Osteocyte (in vitro differentiated cells): ENCODE measurements around the gene TLR9. TPM values are rescaled to one million over a fixed set of nuclear protein-coding genes. Genes with fewer than 3 reads are reported as not detected.

ENCODE experiments used
- DNase-seq: peaks from one replicate; pipeline ENCODE4 v3.0.0; 2021; ENCODE audit warnings: mixed read lengths; ENCODE audit not compliant: unreplicated experiment; ENCODE audit errors: extremely low spot score
- H3K27ac Mint-ChIP-seq: one replicate; pipeline ENCODE4 v1.8.0; 2021; ENCODE audit warnings: mild to moderate bottlenecking, mixed read lengths; ENCODE audit not compliant: unreplicated experiment
- H3K27me3 Mint-ChIP-seq: one replicate; pipeline ENCODE4 v1.8.0; 2021; ENCODE audit warnings: mixed read lengths; ENCODE audit not compliant: unreplicated experiment
- H3K36me3 Mint-ChIP-seq: one replicate; pipeline ENCODE4 v1.8.0; 2021; ENCODE audit warnings: mixed read lengths; ENCODE audit not compliant: unreplicated experiment
- H3K4me1 Mint-ChIP-seq: one replicate; pipeline ENCODE4 v1.8.0; 2021; ENCODE audit warnings: mixed read lengths; ENCODE audit not compliant: unreplicated experiment
- H3K4me3 Mint-ChIP-seq: one replicate; pipeline ENCODE4 v1.8.0; 2021; ENCODE audit warnings: mild to moderate bottlenecking, moderate library complexity, mixed read lengths; ENCODE audit not compliant: unreplicated experiment
- H3K9me3 Mint-ChIP-seq: one replicate; pipeline ENCODE4 v1.8.0; 2021; ENCODE audit warnings: mixed read lengths; ENCODE audit not compliant: unreplicated experiment
- total RNA-seq: library from RNA; stranded (reverse); gene quantifications from 2 replicates; pipeline ENCODE4 v1.2.1, GENCODE V29; 2021
- TF ChIP-seq, protein P1 (sequence below): fragments of 200-600 bp; sonication (generic); IDR thresholded peaks from 2 replicates; pipeline ENCODE4 v1.5.0; 2021; ENCODE audit warnings: antibody characterized with exemption, mild to moderate bottlenecking, moderate library complexity

TLR9 gene
- total RNA-seq, 1 donor from 2014 or later = not detected

DNA sequence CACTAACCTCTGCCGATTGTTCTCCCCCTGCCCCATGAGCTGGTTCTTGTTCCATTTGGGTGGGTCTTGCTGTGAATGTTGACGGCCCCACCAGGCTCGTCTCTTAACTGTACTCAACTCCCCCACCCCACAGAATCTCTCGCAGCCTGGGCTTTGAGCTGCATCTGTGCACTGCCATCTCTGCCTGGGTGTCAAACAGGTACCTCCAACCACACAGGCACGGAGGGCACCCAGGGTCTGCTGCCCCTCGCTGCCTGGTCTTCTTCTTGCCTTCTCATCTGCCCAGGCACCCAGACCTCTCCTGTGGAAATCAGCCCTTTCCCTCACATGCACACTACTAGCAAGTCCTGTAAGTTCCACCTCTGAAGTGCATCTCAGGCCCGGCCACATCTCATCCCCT, 10.1 kb downstream of the TLR9 start:
- H3K36me3 Mint-ChIP-seq = peaks cover 45% of the 10 kb centered on the region
- H3K27me3 Mint-ChIP-seq = no peaks in the 10 kb centered on the region
- TF ChIP-seq, protein P1, sequence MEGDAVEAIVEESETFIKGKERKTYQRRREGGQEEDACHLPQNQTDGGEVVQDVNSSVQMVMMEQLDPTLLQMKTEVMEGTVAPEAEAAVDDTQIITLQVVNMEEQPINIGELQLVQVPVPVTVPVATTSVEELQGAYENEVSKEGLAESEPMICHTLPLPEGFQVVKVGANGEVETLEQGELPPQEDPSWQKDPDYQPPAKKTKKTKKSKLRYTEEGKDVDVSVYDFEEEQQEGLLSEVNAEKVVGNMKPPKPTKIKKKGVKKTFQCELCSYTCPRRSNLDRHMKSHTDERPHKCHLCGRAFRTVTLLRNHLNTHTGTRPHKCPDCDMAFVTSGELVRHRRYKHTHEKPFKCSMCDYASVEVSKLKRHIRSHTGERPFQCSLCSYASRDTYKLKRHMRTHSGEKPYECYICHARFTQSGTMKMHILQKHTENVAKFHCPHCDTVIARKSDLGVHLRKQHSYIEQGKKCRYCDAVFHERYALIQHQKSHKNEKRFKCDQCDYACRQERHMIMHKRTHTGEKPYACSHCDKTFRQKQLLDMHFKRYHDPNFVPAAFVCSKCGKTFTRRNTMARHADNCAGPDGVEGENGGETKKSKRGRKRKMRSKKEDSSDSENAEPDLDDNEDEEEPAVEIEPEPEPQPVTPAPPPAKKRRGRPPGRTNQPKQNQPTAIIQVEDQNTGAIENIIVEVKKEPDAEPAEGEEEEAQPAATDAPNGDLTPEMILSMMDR = no peak
- no peak overlapping the region for H3K27ac Mint-ChIP-seq
- DNase-seq = no peak
- H3K9me3 Mint-ChIP-seq = no peaks in the 10 kb centered on the region
- peaks cover 10% of the 10 kb centered on the region for H3K4me1 Mint-ChIP-seq
- H3K4me3 Mint-ChIP-seq = no peak overlapping the region

DNA sequence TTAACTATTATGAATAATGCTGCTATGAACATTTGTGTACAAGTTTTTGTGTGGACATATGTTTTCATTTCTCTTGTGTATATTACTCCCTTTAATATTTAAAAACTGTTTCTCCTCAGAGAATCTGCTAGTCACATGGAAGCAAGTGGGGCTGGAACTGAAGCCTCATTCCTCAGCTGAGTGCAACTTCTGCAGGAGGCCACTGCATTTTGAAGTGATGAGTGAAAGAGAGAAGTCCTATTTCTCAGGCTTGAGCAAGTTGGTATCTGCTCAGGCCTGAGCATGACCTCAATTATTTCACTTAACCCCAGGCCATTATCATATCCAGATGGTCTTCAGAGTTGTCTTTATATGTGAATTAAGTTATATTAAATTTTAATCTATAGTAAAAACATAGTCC, 11.5 kb downstream of the TLR9 start:
- H3K27ac Mint-ChIP-seq = no peak overlapping the region
- no peaks in the 10 kb centered on the region for H3K27me3 Mint-ChIP-seq
- H3K36me3 Mint-ChIP-seq = peaks cover 57% of the 10 kb centered on the region
- H3K4me3 Mint-ChIP-seq = no peak overlapping the region
- no peaks in the 10 kb centered on the region for H3K9me3 Mint-ChIP-seq
- TF ChIP-seq, protein P1 = no peak
- peaks cover 10% of the 10 kb centered on the region for H3K4me1 Mint-ChIP-seq
- DNase-seq = no peak

DNA sequence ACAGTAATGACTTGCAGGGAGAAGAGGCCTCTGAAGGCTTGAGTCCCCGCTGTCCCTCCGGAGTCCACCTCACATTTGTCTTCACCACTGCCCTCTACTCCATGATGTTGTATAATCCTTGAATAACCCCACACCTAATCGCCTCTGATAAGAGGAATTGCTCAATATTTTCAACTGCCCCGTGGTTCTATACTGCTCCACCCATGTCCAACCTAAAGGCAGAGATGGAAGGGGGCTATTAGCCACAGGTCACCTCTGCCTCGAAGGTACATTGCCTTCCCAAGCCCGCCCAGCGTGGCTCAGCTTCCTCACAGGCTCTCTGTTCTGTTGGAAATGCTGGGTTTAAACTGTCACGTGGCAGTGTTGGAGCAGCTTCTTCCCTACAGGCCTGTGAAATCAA, 12.4 kb downstream of the TLR9 start:
- no peak for DNase-seq
- Mint-ChIP-seq H3K4me1 (peaks cover 10% of the 10 kb centered on the region), H3K27me3 (no peaks in the 10 kb centered on the region), H3K9me3 (no peaks in the 10 kb centered on the region), H3K36me3 (peaks cover 64% of the 10 kb centered on the region), H3K27ac (no peak overlapping the region), H3K4me3 (no peak overlapping the region)
- TF ChIP-seq, protein P1 = no peak

DNA sequence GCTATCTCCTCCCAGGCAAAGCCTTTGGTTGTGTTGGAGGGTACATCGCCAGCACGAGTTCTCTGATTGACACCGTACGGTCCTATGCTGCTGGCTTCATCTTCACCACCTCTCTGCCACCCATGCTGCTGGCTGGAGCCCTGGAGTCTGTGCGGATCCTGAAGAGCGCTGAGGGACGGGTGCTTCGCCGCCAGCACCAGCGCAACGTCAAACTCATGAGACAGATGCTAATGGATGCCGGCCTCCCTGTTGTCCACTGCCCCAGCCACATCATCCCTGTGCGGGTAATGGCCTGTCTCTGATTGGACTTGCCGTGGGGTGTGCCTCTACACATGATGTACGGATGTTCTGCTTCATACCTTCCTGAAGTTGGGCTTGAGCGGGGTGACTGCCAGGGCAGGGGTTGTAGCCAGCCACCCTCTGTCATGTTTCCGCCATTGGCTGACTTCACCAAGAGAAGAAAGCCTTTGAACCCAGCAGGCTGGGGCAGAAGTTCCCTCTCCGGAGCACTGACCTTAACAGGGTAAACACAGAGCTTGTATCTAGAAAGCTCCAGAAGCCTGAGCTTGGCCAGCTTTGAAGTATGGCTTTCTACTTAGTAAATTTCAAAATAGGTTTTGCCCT, 14.1 kb downstream of the TLR9 start:
- H3K4me3 Mint-ChIP-seq = no peak overlapping the region
- H3K27ac Mint-ChIP-seq = no peak overlapping the region
- H3K4me1 Mint-ChIP-seq = peaks cover 3% of the 10 kb centered on the region
- no peaks in the 10 kb centered on the region for H3K27me3 Mint-ChIP-seq
- H3K9me3 Mint-ChIP-seq = no peaks in the 10 kb centered on the region
- TF ChIP-seq, protein P1 = no peak
- H3K36me3 Mint-ChIP-seq = peaks cover 75% of the 10 kb centered on the region
- DNase-seq = no peak

DNA sequence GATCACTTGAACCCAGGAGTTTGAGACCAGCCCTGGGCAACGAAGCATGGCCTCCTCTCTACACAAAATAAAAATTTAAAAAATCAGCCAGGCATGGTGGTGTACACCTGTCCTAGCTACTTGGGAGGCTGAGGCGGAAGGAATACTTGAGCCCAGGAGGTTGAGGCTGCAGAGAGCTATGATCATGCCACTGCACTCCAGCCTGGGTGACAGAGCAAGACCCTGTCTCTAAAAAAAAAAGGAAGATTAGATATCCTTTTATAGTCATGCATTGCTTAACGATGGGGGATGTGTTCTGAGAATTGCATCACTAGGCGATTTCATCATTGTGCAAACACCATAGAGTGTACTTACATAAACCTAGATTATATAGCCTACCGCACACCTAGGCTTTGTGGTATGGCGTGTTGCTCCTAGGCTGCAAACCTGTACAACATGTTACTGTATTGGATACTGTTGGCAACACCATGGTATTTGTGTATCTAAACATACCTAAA, 14.8 kb downstream of the TLR9 start:
- H3K27me3 Mint-ChIP-seq = no peaks in the 10 kb centered on the region
- no peak overlapping the region for H3K4me3 Mint-ChIP-seq
- H3K36me3 Mint-ChIP-seq = peaks cover 81% of the 10 kb centered on the region
- no peaks in the 10 kb centered on the region for H3K9me3 Mint-ChIP-seq
- TF ChIP-seq, protein P1 = no peak
- H3K4me1 Mint-ChIP-seq = peaks cover under 1% of the 10 kb centered on the region
- no peak for DNase-seq
- H3K27ac Mint-ChIP-seq = no peak overlapping the region
